HepG2 (cell line): ENCODE results near the gene CUL7.

ENCODE experiments used
- ARID5B ChIP-seq: IDR thresholded peaks from 2 replicates; pipeline ENCODE4 v1.4.0; 2020; ENCODE audit warnings: mild to moderate bottlenecking, missing genetic modification reagents
- ARNTL ChIP-seq: sonication (generic); formaldehyde crosslinking; IDR thresholded peaks from 2 replicates; pipeline ENCODE4 v1.4.0; 2020; ENCODE audit warnings: mild to moderate bottlenecking, missing genetic modification reagents
- CEBPB ChIP-seq: IDR thresholded peaks from 2 replicates; pipeline ENCODE4 v1.6.1; 2011; ENCODE audit warnings: low read depth, low read length, improper control_type of control experiment, borderline replicate concordance
- CEBPZ ChIP-seq: IDR thresholded peaks from 2 replicates; pipeline ENCODE4 v1.6.1; 2012; ENCODE audit warnings: low read length, improper control_type of control experiment
- HOXA9 ChIP-seq: sonication (generic); formaldehyde crosslinking; IDR thresholded peaks from 2 replicates; pipeline ENCODE4 v1.8.1; 2022; ENCODE audit warnings: missing genetic modification reagents, mild to moderate bottlenecking, moderate library complexity, borderline replicate concordance
- NFRKB ChIP-seq: fragments of 450-650 bp; IDR thresholded peaks from 2 replicates; pipeline ENCODE4 v1.6.1; 2017
- PCBP2 ChIP-seq: fragments of 200-400 bp; formaldehyde crosslinking; optimal IDR thresholded peaks from 2 replicates; pipeline ENCODE3; 2018; ENCODE audit warnings: low read length, low read depth; ENCODE audit not compliant: poor library complexity, severe bottlenecking
- TARDBP ChIP-seq: sonication (generic); formaldehyde crosslinking; IDR thresholded peaks from 2 replicates; pipeline ENCODE4 v1.8.0; 2022; ENCODE audit warnings: mild to moderate bottlenecking, missing genetic modification reagents
- ZBTB7A ChIP-seq: sonication (generic); formaldehyde crosslinking; IDR thresholded peaks from 2 replicates; pipeline ENCODE4 v1.8.0; 2022; ENCODE audit warnings: mild to moderate bottlenecking, missing genetic modification reagents

- TF ChIP-seq ARNTL (no peak), ZBTB7A (CRISPR knock-in tag) (peak; percentile 92), TARDBP (CRISPR knock-in tag) (peak; percentile 82; the same call in 1 of the 2 replicates), CEBPB (no peak), ARID5B (CRISPR knock-in tag) (peak; percentile 94), CEBPZ (no peak), HOXA9 (CRISPR knock-in tag) (no peak), PCBP2 (no peak), NFRKB (no peak)
Observed at GRCh38 chr6:43089874-43090558, 36.4 kb upstream of the CUL7 start.
